ENCODE results near the gene MPND. TPM values are rescaled to one million over a fixed set of nuclear protein-coding genes. Genes with fewer than 3 reads are reported as not detected.

MPND gene
- total RNA-seq, 2 experiments from 2014 or later, result 21.2 to 28.1 TPM

DNA sequence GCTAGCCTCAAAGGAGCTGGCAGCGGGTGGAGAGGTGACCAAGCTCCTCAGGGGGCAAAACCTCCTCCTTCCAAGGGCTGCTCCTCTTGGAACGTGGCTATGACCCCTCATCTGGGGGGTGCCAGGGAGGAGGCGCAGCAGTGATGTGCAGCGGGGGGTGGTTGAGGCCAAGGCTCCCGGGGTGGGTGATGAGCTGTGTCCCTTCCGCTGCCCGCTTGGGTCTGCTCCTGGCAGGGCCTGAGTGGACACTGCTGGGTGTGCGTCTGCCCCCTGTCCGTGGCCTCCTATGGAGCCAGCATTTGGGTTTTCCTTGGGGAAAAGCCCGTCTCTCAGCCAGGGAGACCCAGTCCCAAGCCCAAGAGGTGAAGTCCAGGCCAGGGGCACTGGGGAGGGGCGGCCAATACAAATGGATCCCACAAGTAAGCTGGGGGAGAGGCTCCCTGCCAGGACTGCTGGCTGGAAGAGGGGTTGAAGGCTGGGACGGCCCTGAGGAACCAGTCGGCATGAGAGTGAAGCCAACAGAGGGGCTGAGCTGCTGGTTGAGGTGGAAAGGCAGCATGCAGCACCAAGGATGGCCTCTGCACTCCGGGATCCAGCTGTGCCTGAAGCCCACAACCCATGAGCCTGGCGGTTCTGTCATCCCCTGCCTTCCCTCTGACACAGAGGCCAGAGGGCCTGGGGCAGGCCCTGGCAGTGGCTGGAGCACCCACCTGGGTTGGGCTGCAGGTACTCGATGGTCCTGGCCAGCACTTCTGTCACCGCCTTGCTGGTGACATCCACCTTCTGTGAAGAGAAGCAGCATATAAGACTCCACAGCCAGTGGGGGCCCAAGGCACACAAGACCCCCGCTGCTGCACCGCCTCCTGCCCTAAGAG lies 22.7 kb downstream of the MPND start:
- no peaks in the 10 kb centered on the region for H3K9me3 Mint-ChIP-seq
- ChIA-PET CTCF (interaction anchor here (1.2 to 2.3 kb wide), 3 partner anchors 22 to 95 kb away, joined by 3 to 9 read pairs (median 4); partner anchors contain the start of gene SH3GL1), POLR2A (no interaction called here)
- no peaks in the 10 kb centered on the region for H3K27me3 Mint-ChIP-seq
- H3K36me3 Mint-ChIP-seq (ENCODE audit: low read depth), result peaks cover 22% of the 10 kb centered on the region
- peaks cover 44% of the 10 kb centered on the region for H3K4me1 Mint-ChIP-seq
- H3K27ac Mint-ChIP-seq, result peak overlapping the region; percentile 80
- H3K4me3 Mint-ChIP-seq, result no peak overlapping the region
- DNase-seq, result no peak

DNA sequence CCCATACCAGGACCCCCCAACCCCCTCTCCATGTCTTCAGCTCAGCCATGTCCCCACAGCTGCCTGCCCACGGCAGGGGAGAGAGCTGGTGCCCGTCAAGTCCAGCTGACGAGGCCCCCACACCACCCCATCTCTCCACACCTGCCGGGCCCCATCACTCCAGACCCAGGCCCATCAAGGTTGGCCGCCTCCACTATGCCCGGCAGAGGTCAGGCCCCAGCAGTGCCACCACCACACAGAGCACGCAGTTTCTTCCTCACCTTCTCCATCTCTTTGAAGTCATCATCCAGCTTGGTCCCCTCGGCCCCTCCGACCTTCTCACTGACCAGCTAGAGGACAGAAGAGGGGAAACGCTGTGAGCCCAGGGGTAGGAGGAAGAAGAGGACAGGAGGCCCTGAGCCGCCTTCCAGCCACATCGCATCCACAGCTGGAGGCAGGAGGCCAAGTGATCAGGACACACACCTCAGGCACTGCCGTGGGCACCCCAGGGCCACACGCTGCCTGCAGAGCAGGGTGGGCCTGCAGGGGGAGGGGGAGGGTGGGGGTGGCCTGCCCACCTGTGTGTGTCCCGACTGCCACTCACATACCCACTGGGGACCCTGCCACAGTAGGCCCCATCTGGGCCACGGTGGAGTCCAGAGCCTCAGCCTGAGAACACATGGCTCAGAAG lies 23.4 kb downstream of the MPND start:
- Mint-ChIP-seq H3K9me3 (no peaks in the 10 kb centered on the region), H3K27me3 (no peaks in the 10 kb centered on the region), H3K36me3 (ENCODE audit: low read depth) (peaks cover 24% of the 10 kb centered on the region), H3K4me1 (peaks cover 52% of the 10 kb centered on the region), H3K27ac (peak overlapping the region; percentile 93), H3K4me3 (no peak overlapping the region)
- CTCF ChIA-PET, result interaction anchor here (1.2 to 3.6 kb wide), 3 partner anchors 34 to 96 kb away, joined by 3 to 23 read pairs (median 9); partner anchors contain the start of gene SH3GL1
- POLR2A ChIA-PET, result no interaction called here
- DNase-seq, result no peak

DNA sequence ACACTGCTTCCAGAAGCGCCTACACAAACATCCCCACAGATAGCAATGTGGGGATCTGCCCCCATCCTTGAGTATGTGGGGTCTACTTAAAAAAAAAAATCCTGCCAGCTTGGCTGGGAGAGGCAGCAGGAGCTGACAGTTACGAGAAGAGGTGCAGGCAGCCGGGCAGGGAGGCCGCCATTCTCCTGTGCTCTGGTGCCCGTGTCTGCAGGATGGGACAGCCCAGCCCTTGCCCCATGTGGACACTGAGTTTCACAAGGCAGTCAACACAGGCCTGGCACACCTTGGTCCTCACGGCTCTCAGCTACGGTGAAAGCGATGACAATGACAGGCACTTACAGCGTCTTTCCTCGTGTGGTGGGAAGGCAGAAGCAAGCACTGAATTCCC lies 24.0 kb downstream of the MPND start:
- CTCF ChIA-PET, result interaction anchor here (1.2 to 3.6 kb wide), 2 partner anchors 33 to 96 kb away, joined by 3 to 23 read pairs; partner anchors contain the start of gene SH3GL1
- no peaks in the 10 kb centered on the region for H3K9me3 Mint-ChIP-seq
- no peak overlapping the region for H3K4me3 Mint-ChIP-seq
- peaks cover 20% of the 10 kb centered on the region for H3K36me3 Mint-ChIP-seq (ENCODE audit: low read depth)
- H3K4me1 Mint-ChIP-seq, result peaks cover 56% of the 10 kb centered on the region
- H3K27me3 Mint-ChIP-seq, result no peaks in the 10 kb centered on the region
- no peak for DNase-seq
- H3K27ac Mint-ChIP-seq, result peak overlapping the region; percentile 93
- POLR2A ChIA-PET, result no interaction called here

DNA sequence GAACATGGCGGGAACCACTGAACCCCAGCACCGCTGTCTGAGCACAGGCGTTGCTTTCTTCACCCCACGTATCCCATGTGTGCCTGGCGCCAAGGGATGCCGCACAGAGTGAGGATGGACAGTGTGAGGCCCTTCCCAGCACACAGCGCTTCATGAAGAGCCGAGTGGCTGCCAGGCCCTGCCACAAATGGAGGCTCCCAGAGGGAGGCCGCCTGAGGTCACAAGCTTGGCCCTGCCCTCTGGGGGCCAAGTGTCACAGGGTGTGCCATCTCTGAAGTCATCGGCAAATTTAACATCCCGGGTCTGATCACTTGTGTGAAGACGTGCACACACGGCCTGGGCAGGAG lies 24.4 kb downstream of the MPND start:
- H3K27ac Mint-ChIP-seq, result peak overlapping the region; percentile 93
- ChIA-PET POLR2A (no interaction called here), CTCF (interaction anchor here (3.6 kb wide), 1 partner anchor 33 kb away, joined by 23 read pairs; the partner anchor contains the start of gene SH3GL1)
- no peak overlapping the region for H3K4me3 Mint-ChIP-seq
- H3K9me3 Mint-ChIP-seq, result no peaks in the 10 kb centered on the region
- H3K36me3 Mint-ChIP-seq (ENCODE audit: low read depth), result peaks cover 20% of the 10 kb centered on the region
- DNase-seq, result no peak
- peaks cover 60% of the 10 kb centered on the region for H3K4me1 Mint-ChIP-seq
- no peaks in the 10 kb centered on the region for H3K27me3 Mint-ChIP-seq

DNA sequence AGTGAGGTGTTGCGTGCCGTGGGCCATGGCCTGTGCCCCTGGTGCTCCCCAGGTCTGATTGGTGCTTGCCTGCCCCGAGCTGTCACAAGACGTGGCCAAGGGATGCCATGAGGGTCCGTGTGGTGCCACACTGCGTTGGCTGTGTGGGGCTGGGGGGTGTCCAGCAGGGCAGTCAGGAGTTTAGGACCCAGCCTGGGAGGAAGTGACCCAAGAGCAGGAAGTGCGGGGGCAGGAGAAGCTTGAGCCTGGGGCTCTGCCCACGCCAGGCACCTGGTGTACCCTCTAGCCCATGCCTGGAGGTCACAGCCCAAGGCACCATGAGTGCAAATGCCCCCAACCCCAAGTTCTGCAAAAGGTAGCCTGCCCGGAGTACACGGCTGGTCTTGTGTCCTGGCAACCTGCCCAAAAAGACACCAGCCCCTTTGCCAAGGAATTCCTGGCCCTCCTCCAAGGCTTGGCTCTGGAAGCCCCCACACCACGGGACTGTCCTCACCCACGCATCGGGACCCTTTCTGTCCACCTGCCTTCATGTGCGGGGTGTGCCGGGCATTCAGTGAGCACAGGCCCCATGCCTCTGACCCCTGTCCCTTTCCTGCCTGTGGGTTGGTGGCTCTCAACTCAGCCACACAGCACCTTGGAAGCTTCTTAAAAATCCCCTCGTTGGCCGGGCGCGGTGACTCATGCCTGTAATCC lies 24.9 kb downstream of the MPND start:
- ChIA-PET POLR2A (interaction anchor here (0.6 kb wide), 1 partner anchor 32 kb away, joined by 3 read pairs; the partner anchor contains the start of gene SH3GL1), CTCF (interaction anchor here (3.6 kb wide), 1 partner anchor 32 kb away, joined by 23 read pairs; the partner anchor contains the start of gene SH3GL1)
- Mint-ChIP-seq H3K36me3 (ENCODE audit: low read depth) (peaks cover 20% of the 10 kb centered on the region), H3K27me3 (no peaks in the 10 kb centered on the region), H3K27ac (peak overlapping the region; percentile 93), H3K9me3 (no peaks in the 10 kb centered on the region), H3K4me1 (peaks cover 62% of the 10 kb centered on the region), H3K4me3 (peak overlapping the region; percentile 62)
- no peak for DNase-seq

DNA sequence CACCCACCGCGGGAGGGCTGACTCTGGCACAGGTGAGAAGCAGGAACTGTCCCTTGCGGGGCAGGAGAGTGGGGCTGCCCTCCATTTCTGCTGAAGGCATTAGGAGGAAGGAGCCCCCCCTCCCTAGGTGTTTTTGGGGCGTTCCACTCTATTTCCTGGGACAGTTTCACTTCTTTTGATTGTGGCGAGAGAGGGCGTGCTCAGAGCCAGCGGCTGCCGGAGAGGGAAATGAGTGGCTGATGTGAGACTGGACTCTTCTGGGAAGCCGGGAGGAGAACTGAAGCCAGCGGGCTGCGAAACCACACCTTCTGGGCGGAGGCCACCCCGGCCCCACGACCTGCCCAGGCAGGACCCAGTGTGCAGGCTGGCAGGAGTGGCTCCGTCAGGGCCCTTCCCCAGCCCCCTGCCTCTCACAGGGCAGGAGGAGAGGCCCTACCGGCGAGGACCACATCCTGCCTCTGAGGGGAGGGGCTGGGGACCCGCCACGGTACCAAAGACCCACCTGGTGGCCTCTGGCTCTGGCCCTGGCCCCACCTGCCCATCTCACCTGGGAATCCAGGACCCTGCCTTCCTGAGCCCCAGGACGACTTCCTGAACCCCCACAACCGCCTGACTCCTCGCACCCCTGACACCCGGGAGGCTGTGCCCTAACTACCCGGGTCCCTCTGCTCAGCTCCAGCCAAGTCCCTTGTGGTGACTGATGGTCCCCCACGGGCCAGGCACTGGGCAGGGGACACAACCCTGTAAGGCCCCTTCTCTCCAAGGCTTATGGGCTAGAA lies 25.9 kb downstream of the MPND start:
- H3K27me3 Mint-ChIP-seq, result no peaks in the 10 kb centered on the region
- peak overlapping the region; percentile 62 for H3K4me3 Mint-ChIP-seq
- peaks cover 13% of the 10 kb centered on the region for H3K36me3 Mint-ChIP-seq (ENCODE audit: low read depth)
- peaks cover 69% of the 10 kb centered on the region for H3K4me1 Mint-ChIP-seq
- peak; percentile 92 for DNase-seq
- peak overlapping the region; percentile 93 for H3K27ac Mint-ChIP-seq
- CTCF ChIA-PET, result interaction anchor here (0.6 to 3.6 kb wide), 10 partner anchors 10 to 82 kb away, joined by 3 to 23 read pairs (median 4); partner anchors contain the start of genes MPND and SH3GL1
- POLR2A ChIA-PET, result interaction anchor here (0.6 kb wide), 1 partner anchor 31 kb away, joined by 3 read pairs; the partner anchor contains the start of gene SH3GL1
- H3K9me3 Mint-ChIP-seq, result no peaks in the 10 kb centered on the region

DNA sequence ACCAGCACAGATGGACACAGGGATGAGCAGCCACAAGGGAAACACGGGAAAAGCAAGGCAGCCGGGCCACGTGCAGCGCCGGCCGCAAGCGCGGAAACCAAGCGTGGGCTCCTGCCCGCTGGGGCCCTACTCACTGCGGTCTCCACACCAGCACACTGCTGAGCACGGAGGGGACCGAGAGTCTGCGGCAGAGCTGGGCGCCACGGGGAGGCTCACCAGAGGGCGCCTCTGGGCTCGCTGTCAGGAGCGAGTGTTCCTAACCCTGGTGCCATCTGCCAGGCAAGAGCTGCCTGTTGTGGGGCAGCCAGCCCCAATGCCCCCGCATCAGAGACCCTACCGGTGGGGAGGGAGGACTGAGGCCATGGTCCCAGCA lies 26.5 kb downstream of the MPND start:
- ChIA-PET POLR2A (interaction anchor here (0.7 kb wide), 1 partner anchor 27 kb away, joined by 7 read pairs; the partner anchor contains the start of gene MPND), CTCF (interaction anchor here (0.6 to 3.6 kb wide), 13 partner anchors 9 to 157 kb away, joined by 3 to 23 read pairs (median 4); partner anchors contain the start of genes MPND and SH3GL1)
- peak overlapping the region; percentile 62 for H3K4me3 Mint-ChIP-seq
- H3K27ac Mint-ChIP-seq, result peak overlapping the region; percentile 93
- H3K9me3 Mint-ChIP-seq, result no peaks in the 10 kb centered on the region
- peaks cover 11% of the 10 kb centered on the region for H3K36me3 Mint-ChIP-seq (ENCODE audit: low read depth)
- peaks cover 68% of the 10 kb centered on the region for H3K4me1 Mint-ChIP-seq
- peak; percentile 77 for DNase-seq
- H3K27me3 Mint-ChIP-seq, result no peaks in the 10 kb centered on the region

DNA sequence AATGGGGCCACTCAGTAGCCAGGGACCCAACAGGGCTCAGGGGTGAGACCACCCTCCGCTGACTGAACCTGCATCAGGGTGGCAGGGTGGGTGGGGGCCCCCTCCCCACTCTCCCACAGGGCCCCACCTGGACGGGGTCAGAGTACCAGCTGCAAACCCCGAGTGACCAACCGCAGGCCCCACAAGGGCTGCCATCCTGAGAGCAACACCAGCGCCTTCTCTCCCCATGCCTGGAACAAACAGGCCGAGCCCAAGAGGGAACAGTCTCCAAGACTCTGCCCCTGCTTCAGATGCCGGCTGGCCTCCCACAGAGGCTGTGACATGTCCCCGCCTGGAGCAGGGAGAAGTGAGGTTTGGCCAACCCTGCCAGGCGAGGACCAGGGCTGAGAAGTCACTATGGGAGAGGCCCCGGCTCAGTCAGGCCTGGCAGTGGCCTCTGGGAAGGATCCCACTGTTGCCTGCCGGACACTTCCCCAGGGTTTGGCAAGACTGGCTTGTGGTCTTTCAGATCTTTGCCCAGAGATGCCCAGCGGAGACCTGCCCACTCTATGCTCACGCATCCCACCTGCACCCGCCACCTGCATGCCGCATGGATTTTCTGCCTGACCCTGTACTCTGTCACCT lies 27.2 kb downstream of the MPND start:
- Mint-ChIP-seq H3K4me3 (peak overlapping the region; percentile 62), H3K36me3 (ENCODE audit: low read depth) (peaks cover 9% of the 10 kb centered on the region), H3K9me3 (no peaks in the 10 kb centered on the region), H3K4me1 (peaks cover 73% of the 10 kb centered on the region), H3K27ac (peak overlapping the region; percentile 93), H3K27me3 (no peaks in the 10 kb centered on the region)
- POLR2A ChIA-PET, result interaction anchor here (0.7 kb wide), 1 partner anchor 28 kb away, joined by 7 read pairs; the partner anchor contains the start of gene MPND
- CTCF ChIA-PET, result interaction anchor here (0.6 to 3.6 kb wide), 12 partner anchors 9 to 158 kb away, joined by 3 to 23 read pairs (median 4); partner anchors contain the start of genes MPND and SH3GL1
- no peak for DNase-seq

DNA sequence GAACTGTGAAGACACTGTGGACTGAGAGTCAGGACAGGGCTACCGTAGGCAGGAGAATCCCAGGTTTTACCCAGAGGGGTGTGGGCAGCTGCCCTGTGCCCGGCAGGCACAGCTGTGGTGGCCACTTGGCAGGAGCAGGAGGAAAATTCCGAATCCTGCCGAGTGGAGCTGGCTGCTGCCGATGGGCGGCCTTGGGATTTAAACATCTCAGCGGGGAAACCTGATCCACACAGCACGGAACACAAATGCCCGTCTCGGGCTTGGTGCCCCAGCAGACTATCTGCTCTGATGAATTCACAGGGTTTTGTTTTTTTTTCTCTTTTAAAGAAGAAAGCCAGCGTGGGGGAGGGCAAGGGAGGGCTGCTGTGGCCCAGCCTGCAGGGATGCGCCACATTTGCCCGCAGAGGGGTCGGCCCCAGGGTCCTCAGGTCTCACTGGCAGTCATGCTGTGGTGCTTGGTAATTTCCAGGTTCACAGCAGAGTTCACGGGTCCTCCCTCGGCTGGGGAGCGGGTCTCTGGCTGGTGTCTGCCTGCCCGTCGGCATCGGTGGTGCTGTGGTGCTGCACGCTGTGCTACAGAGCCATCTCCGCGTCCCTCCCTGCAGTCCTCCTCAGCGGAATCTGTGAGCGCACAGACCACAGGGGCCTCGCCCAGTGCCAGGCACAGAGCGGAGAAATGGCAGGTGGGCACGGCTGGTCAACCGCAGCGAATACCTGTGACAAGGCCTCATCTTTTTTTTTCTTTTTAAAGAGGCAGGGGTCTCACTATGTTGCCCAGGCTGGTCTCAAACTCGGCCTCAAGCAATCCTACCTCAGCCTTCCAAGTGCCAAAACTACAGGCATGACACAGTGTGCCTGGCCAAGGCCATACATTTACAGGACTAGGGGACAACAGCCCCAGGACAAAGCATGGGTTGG lies 28.1 kb downstream of the MPND start:
- H3K27me3 Mint-ChIP-seq, result no peaks in the 10 kb centered on the region
- peaks cover 81% of the 10 kb centered on the region for H3K4me1 Mint-ChIP-seq
- peak overlapping the region; percentile 93 for H3K27ac Mint-ChIP-seq
- no peak for DNase-seq
- CTCF ChIA-PET, result interaction anchor here (1.4 kb wide), 1 partner anchor 29 kb away, joined by 7 read pairs; the partner anchor contains the start of gene SH3GL1
- H3K36me3 Mint-ChIP-seq (ENCODE audit: low read depth), result peaks cover 10% of the 10 kb centered on the region
- POLR2A ChIA-PET, result no interaction called here
- H3K4me3 Mint-ChIP-seq, result peak overlapping the region; percentile 62
- H3K9me3 Mint-ChIP-seq, result no peaks in the 10 kb centered on the region

DNA sequence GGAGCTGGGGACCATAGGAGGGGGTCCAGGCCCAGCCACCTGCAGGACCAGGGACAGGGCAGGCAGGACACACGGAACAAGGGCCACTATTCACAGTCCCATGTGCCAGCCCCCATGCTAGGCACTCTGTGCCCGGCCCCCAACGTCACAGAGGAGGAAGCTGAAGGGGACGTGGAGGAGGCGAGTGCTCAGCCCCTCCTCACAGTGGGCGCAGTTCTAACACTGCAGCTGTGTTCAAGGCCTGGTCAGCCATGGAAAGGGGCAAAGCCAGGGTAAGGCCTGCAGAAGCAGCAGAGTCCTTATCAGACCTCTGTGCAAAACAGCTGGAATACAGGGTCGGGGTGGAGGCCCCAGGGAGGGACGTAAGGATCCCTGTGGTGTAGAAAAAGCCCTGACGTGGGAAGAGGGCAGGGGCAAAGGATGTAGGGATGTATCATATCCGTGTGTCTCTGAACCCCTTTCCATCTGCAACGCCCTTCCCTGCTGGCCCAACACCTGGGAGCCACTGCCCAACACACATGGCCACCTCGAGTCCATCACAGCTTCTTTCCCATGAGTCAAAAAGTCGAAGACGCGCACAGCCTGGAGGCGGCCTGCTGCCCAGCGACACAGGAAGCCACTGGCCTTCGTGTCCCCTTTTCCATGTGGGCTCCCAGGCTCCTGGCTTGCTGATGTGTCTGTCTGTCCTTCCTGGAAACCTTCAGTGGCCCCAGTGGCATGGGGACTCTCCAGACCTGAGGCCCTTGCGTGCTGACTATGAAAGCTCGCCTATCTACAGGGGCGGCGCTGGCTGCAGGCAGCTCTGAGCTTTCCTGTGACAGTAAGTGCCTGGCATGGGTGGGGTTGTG lies 29.0 kb downstream of the MPND start:
- Mint-ChIP-seq H3K4me1 (peaks cover 83% of the 10 kb centered on the region), H3K4me3 (no peak overlapping the region), H3K36me3 (ENCODE audit: low read depth) (peaks cover 5% of the 10 kb centered on the region), H3K9me3 (no peaks in the 10 kb centered on the region), H3K27me3 (no peaks in the 10 kb centered on the region), H3K27ac (peak overlapping the region; percentile 93)
- ChIA-PET POLR2A (no interaction called here), CTCF (interaction anchor here (1.4 kb wide), 1 partner anchor 28 kb away, joined by 7 read pairs; the partner anchor contains the start of gene SH3GL1)
- DNase-seq, result no peak

Data from activated CD4-positive, alpha-beta T cell treated with anti-CD3 and anti-CD28 coated beads, Interleukin-2, amount 10 ng/mL, durations not matched to agents 7 days and 5 days (primary cell).